GM11168 (cell line): Measurements from ENCODE around the gene F8.

Experiments used
- in situ Hi-C: fragments of 300-500 bp; cut with MboI; formaldehyde crosslinking; loops from one replicate; pipeline ENCODE4 v1.12.0; 2022; ENCODE audit warnings: low sequenced_read_pairs; ENCODE audit not compliant: unreplicated experiment

F8 gene

DNA sequence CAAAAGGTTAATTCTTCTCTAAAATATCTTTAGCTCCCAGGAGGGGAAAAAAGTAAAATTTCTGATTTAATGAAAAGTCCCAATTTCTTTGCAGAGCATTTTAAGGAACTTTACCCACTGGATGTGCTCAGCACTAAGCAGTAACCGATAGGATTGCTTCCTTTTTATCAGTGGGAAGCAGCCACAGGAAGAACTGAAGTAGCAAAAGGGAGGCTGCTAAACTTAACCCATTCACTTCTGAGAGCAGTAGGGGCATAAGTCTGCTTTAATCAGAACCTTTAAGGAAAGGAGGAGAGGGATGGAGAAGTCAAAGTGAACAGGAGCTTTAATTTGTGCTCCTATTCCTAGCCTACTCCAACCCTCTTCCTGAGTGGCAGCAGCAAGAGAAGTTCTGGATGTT, at the start of gene F8:
Gene F8, minus strand, starts transcription at position 139 of the 400 bp plus-strand sequence. CDS start 171 bp downstream, outside the sequence.
- in situ Hi-C loops, result no loop called here

DNA sequence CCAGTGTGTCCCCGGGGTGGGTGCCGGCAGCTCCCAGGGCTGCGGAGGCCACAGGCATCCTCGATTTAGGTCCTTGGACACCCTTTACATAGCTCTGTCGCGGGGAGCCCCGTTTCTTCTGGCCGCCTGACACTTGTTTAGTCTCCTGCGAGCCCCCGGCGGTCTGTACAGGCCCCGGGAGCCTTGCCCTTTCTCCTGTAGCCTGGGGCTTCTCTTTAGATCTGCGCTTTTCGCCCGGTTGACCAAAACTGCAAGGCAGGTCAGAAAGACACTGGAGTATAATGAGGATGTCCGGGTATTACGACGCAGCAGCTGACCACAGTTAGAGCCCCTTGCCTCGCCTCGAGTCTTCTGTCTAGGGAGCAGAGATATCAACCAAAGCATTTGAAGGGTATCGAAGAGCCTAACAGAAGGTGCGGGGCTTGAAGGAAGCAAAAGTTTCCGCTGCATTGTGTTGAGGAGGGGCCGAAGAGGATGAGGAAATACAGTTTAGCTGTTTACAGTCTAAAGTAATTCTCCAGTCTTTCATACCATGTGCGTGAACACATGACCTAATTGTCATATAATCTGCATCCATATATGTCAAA, 49.3 kb upstream of the F8 start:
- in situ Hi-C loops, result no loop called here

DNA sequence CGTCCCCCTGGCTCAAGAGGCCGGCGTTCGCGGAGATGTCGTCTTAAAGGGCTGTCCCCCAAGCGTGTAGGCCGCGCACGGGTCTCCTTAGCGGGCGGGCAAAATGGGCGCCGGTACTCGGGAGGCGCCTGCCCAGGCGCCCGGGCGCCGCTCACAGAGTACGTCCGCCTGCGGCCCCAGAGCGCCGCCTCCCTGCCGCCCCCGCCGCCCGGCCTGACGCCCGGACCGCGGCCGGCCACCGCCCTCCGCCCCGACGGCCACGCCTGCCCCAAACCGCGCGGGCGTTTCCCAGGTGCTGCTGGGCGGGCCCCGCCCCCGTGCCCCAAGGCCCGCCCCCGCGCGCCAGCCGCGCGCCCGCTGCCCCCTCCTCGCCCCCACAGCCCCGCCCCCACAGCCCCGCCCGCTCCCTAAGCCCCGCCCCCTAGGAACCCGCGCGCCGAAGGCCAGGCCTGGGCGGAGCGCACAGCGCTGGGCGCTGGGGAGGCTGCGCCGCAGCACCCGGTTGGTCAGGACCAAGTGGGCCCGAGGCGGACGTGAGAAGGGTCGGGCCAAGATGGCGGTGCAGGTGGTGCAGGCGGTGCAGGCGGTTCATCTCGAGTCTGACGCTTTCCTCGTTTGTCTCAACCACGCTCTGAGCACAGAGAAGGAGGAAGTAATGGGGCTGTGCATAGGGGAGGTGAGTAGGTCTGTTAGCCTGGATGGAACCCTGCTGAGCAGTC, 48.6 kb upstream of the F8 start, which contains the start of the genes BRCC3, CMC4 and MTCP1:
Gene BRCC3, plus strand, starts transcription at position 534 of the 719 bp plus-strand sequence. Its CDS starts 20 bp downstream, at position 554.
Gene CMC4, minus strand, starts transcription at position 162 of the 719 bp plus-strand sequence. CDS start 7,113 bp downstream, outside the sequence.
Gene MTCP1, minus strand, starts transcription at position 162 of the 719 bp plus-strand sequence. CDS start 5,126 bp downstream, outside the sequence.
- in situ Hi-C loops, result no loop called here

DNA sequence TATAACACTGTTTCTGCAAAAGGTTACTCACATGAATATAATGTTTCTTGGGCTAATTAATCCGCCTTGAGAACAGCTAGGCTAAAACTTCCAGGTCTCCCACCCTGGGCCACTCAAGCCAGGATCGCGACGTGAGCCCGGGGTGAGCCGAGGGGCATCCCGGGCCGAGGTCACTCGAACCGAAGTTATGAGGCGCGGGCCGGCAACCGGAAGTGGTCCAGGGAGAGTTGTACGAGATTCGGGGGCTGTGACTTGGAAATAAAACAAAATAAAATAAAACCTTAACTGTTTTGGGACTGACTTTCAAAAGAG, 48.1 kb upstream of the F8 start:
- in situ Hi-C loops, result no loop called here

DNA sequence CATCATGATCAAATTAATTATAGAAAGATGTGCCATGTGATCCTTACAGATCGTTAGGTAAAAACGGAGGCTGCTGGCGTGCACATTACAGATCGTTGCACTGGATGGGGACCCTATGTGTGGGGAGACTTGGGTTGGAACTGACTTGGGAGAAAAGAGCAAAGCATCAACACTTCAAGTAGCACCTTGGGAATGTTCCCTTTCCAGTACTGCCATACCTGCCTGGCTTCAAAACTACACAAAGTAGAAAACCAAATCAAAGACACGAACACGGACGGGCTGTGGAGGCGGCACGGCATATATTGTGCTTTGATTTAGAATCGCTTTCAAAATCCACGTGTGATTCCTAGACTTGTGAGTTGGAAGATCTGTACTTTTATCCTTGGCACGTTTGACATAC, 47.5 kb upstream of the F8 start:
- in situ Hi-C loops, result no loop called here

DNA sequence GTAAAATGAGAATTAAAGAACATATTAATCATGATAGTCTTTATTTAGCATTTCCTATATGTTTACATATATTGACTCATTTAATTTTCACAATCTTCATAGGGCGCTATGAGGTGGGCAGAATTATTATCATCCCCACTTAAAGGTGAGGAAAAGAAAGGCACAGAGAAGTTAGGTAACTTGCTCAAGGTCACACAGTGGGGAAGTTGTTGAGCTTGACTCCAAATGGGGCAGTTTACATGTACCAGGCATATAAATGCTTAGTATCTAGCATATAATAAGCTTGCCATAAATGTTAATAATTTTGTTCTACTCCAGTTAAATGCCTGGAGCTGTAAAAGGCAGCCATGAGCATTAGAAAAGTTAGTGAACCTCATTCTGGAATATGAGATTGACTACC, 46.9 kb upstream of the F8 start:
- in situ Hi-C loops, result no loop called here

DNA sequence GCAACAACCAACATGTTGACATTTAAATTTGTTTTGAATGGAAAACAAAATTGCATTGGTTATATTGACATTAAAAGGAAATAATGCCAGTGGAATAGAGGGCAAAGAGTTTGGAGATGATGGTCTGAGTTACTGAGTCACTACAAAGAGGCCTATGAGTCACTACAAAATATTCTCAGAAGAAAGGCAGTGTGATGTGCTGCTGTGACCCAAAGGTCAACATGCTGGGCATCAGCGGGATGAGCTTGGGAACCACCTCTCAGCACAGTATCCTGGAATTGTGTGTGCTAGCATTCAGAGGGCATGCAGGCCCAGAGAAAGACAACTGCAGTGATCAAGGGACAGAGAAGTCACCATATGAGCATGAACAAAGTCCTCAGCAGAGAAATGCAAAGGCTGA, 45.6 kb upstream of the F8 start:
- in situ Hi-C loops, result no loop called here

DNA sequence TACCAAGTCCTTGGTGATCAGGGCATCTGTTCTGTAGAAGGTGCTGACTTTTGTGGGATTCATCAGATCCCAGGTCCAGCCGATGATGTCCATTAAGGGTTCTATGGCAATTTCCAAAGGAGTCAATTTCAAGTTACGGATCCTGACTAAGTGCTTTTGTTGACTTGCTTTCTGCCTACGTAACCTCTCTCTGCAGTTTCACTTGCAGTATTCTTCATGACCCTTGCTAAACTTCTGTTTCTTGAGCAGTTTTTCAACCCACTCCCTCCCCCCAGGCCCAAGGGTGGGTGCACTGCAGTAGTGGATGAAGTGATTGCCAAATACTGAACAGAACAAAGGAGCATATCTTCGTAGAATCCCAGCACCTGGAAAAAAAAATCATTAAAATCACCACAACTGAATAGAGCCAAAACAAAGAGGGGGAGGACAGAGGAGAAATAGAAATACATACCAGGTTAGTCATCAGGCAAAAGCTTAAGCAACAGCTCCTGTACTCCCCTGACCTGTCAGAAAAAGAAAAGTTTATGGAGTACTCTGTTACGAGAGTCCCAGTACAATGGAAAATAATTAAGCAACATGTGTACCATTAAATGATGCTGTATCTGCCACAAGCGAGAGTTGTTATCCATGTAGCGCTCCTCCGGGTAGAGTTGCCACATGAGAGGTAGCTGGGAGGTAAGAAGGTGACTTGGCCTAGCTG, 42.7 kb upstream of the F8 start:
- in situ Hi-C loops, result no loop called here

DNA sequence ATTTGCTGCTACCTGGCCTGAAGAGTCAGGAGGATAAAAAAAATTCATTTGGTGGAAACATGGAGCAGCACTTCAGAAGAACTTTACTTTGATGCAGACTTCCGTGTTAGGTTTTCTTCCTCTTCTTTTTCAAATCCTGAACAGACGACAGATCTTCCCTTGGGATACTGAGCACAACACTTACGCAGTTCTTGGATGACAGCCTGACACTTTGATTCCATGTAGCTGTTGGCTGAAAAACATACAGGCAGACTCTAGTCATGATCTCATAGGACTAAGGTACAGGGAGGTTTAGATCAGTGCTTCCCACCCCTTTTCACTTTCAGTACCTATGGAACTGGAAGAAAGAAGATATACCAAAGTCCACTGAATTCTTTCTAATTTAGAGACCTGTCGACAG, 39.2 kb upstream of the F8 start:
- in situ Hi-C loops, result no loop called here

DNA sequence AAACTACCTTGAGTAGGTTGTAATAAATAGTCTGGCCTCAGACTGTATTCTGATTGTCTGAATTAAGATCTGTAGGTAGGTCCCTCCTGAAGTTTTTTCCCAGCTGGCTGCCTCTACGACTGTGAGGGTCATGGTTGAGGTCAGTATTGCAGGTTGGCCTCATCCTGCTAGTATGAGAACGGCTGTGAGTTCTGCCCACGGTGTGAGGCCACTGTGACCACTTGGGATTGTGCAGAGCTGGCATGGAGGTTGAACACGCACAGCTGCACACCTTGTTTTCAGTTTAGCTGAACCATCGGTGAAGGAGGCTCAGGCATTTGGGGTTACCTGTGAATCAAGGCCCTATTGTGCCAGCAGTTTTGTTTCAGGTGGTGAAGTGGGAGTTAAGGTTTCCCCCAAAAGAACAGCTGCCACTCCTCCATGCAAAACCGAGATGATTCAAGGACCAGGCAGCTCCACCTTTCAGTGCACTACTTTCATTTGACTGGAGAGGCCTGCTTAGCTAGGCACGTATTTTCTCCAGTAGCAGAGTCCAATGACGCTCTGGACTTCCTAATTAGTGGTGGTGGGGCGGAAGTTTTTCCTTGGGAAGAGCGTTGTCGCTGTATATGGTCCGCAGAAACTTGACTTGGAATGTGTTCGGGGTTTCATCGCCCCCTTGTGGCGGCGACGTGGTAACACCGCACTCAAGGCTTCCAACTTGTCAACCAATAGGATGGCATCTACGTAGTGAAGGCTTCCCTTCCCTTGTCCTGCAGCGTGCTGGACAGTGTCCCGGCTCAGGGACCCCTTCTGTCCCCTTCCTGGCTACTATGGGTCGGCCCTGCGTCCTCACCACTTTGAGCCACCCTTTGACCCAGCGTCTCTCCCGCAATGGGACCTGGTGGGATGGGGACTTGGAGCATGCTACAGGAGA, 34.6 kb upstream of the F8 start:
- in situ Hi-C loops, result loop anchor here (5.0 kb wide), 1 partner anchor 75 kb away; no protein-coding TSS in a partner anchor

DNA sequence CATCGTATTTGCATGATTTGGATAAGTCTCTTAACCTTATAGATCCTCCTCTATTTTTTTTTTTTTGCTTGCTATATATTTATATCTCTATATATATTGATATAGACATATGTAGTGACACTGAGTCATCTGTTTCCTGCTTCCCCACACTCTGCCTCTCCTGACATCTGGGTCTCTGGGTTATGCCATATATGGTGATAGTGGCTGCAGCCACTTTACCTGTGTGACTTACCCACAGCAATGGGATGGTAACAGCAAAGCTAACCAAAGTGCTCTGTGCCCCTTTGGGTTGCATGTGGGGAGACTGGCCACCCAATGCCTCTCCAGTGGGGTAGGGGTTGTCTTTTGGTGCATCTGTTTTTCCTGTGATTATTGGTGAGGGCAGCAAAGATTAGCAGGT, 33.9 kb upstream of the F8 start:
- in situ Hi-C loops, result loop anchor here (5.0 kb wide), 1 partner anchor 74 kb away; no protein-coding TSS in a partner anchor

DNA sequence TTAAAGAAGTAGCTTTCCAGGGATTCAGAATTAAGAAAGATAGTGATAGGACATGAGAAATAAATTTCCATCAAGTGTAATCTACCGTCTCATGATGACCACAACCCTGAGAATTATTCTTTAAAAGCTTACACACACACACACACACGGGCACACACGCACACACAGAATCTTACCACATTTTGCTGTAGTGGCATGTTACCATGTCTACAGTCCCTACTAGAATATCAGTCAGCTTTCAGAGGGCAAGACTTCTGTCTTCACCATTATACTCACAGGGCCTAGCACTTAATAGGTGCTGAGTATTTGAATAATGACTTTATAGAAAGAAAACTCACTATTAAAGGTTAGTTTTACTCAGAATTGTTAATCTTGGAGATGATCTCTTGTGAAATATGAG, 33.0 kb upstream of the F8 start:
- in situ Hi-C loops, result loop anchor here (5.0 kb wide), 1 partner anchor 73 kb away; no protein-coding TSS in a partner anchor

DNA sequence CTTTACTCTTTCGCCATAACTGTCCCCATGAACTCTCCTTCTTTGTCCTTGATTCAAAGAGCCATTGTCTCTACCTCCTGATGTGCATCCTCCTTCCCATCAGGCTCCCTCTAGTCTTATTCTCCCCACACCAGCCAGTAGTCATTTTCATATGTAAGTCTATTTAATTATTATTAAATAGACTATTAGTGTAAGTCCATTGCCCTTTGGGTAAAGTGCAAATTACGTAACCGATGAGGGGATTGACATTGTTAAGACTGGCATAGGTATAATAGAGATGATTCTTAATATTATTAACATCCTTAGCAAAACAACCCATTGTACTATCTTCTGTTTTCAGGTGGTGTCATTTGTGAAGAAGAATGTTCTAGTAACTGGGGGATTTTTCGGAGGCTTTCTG, 31.7 kb upstream of the F8 start:
- in situ Hi-C loops, result no loop called here

DNA sequence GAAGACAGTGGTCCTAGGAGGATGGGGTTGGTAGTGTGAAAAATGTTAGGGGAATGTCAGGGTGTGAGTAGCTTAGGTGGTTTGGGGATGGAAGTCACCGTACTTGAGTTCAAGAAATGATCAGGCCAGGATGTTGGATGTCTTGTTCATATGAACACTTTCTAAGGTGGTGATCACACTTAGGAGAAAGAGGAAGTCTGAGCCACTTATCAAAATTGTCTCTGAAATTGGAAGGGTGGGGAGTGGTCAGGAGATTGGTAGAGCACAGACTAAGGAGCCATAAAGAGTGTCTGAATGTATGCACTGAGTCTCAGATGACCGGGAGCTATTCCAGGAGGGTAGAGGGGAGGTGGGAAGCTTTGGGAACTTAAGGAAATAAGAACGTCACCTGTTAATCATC, 31.1 kb upstream of the F8 start:
- in situ Hi-C loops, result no loop called here

DNA sequence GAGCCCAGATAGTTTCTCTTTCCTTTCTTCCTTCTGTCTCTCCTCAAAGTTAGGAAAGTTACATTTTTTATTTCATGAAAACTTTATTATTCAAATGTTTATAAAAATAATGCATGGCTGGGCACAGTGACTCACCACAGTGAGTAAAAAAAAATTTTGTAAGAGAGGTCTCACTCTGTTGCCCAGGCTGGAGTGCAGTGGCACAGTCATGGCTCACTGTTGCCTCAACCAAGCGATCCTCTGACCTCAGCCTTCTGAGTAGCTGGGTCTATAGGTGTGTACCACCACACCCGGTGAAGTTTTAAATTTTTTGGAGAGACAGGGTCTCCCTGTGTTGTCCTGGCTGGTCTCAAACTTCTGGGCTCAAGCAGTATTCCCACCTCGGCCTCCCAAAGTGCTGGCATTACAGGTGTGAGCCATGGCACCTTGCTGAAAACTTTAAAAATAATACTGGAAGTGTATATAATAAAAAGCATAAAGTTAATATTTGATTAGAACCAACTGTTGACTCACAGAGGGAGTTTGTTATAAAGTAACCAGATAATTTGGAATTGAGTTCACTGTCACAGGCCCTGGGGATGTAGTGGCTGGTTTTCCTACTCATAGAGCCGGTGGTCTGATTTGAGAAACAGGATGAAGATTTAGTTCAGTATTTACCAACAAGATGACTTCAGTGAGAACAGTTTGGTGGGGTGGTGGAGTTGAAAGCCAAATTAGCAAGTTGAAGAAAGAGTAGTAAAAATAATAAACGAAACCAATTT, 30.4 kb upstream of the F8 start:
- in situ Hi-C loops, result no loop called here

DNA sequence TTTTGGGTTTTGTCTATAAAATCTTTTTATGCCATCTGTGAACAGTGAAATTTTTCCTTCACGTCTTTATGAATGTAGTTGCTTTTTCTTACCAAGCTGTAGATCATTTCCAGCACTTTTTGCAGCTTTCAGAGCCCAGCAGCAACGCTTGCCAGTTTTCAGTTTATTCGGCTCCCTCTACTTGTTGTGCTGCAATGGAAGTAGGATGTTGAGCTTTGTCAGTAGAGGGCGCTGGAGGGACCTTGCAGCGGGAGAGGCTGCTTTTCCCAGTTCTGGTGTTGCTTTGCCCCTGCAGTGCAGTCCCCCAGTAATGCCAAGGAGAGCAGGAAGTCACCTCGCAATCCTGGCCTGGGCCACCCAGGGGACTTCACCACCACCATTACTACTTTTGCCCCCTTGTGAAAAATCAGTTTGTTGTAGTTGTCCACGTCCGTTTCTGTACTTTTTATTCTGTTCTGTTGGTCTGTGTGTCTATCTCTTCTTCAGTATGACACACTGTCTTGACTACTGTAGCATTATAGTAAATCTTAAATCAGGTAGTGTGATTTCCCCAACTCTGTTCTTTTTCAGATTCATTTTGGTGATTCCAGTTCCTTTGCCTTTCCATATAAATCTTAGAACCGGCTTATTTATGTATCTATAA, 26.6 kb upstream of the F8 start:
- in situ Hi-C loops, result no loop called here

DNA sequence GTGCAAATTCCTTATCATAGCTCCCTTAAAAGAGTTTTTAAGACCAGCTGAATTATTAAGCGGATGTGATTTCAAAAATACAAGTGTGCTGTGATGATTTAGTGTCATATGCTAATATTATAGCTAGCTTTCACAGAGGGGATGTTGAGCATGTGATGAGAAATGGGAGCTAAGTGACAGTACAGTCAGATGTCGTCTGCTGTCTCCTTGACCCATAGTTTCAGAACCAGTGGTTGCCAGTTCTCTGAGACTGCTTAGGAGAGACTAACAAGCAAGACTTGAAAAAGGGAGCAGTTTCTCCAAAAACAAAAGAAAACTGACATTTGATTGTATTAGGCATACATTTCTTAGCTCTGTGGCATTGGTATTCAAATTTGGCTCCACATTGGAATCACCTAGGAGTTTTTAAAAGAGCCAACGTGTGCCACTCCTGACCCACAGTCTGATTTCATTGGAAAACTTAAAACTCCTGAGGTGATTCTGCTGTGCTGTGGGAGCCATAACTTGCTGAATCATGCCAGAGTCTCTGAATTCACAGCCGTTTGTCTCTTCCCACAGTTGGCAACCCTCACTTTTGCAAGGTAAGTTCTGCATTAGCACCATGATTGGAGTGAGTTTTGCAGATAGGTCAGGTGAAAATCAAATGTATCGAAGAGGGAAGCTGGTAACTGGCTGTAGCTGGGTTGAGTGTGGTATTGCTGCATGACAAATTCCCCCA, 24.4 kb upstream of the F8 start:
- in situ Hi-C loops, result no loop called here

DNA sequence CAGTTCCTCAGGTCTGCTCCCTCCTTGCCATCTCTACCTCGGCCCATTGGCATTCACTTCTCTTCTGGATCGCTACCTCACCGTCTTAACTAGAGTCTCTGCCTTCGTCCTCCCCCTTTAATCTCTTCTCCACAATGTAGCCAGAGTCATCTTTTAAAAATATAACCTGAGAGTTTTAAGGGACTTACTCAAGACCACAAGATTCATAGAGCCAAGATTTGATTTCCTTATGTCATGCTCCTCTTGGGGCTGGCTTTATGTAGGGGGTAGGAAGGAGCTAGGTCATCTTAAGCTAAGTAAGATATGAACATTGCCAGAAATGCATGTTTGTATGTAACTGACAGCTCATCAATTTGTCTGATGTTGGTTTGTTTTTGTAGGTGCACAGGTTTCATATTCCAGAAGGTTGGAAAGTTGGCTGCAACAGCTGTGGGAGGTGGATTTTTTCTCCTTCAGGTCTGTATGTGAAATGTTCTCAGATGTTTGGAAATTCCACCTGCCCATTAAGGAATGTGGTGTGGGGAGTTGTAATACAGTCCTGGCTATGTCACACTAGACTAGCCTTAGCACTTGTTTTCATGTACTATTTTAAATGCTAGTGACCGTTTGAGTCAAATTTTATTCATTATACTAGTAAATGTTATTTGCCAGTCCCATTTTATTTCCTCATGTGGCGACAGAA, 23.7 kb upstream of the F8 start:
- in situ Hi-C loops, result no loop called here
